Bronchial epithelial cell (primary cell): Measurements from ENCODE around the gene ARHGAP23. TPM values are rescaled to one million over a fixed set of nuclear protein-coding genes. Genes with fewer than 3 reads are reported as not detected.

ENCODE experiments used
- DNase-seq: peaks from one replicate; pipeline ENCODE4 v3.0.0-alpha.2; 2010; ENCODE audit warnings: low read depth
- FAIRE-seq: peaks from 2 replicates; lab custom pipeline; 2011; peaks lifted over from hg19 to GRCh38; lab: Jason Lieb, UNC
- H3K27me3 ChIP-seq: 2 replicates; pipeline ENCODE4 v1.5.1; 2011; ENCODE audit warnings: low read length; ENCODE audit not compliant: control insufficient read depth, insufficient read depth
- H3K36me3 ChIP-seq: 2 replicates; pipeline ENCODE4 v1.5.1; 2011; ENCODE audit warnings: low read length; ENCODE audit not compliant: control insufficient read depth, insufficient read depth
- H3K4me3 ChIP-seq: 2 replicates; pipeline ENCODE4 v1.5.1; 2011; ENCODE audit warnings: mild to moderate bottlenecking, low read depth, low read length, control low read depth
- total RNA-seq: library from RNA; depleted of rRNA; stranded (reverse); fragments of >200 nt; gene quantifications from 2 replicates; pipeline ENCODE4 v1.2.1, GENCODE V29; 2014
- TF ChIP-seq, protein P1 (sequence below): IDR thresholded peaks from 2 replicates; pipeline ENCODE4 v1.5.1; 2011; ENCODE audit warnings: mild to moderate bottlenecking, moderate library complexity, low read length, control low read depth, inconsistent platforms; ENCODE audit not compliant: insufficient read depth, severe bottlenecking

The ARHGAP23 gene
- total RNA-seq, 1 donor from 2014 or later: 15.8 TPM

DNA sequence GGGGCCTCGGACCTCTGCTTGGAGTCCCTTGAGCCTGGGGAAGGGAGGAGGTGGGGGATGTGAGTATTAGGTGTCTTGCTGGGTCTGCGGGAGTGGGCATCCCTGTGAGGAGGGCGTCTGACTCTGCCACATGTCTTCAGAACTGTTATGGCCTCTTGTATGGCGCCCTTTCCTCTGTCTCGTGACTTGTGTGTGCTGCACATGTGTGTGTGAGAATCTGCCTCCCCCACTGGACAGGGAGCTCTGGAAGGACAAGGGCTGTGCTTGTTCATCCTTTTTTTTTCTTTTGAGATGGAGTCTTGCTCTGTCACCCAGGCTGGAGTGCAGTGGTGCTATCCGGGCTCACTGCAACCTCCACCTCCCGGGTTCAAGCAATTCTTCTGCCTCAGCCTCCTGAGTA, 33.4 kb downstream of the ARHGAP23 start:
- H3K36me3 ChIP-seq: peaks cover 47% of the 10 kb centered on the region
- no peak for FAIRE-seq
- DNase-seq: no peak

DNA sequence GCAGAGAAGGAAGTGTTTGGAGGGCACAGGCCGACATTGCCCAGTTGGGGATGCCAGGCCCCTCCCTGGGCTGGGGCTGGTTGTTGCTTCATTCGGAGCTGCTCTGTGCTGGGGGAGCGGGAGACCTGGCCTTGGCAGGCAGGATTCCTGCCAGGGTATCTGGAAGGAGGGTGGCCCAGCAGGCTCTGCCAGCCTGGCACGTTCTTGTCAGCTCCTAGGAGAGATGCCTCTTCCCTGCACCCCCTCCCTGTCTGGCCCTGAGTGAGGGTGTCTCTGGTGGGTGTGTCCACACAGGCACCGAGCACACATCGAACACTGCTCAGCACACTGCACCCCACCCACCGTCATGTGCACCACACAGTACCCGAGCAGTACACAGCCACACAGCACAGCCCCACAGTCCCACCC, 35.2 kb downstream of the ARHGAP23 start:
- Histone ChIP-seq H3K36me3 (peaks cover 48% of the 10 kb centered on the region), H3K27me3 (no peaks in the 10 kb centered on the region), H3K4me3 (no peak overlapping the region)
- TF ChIP-seq, protein P1, sequence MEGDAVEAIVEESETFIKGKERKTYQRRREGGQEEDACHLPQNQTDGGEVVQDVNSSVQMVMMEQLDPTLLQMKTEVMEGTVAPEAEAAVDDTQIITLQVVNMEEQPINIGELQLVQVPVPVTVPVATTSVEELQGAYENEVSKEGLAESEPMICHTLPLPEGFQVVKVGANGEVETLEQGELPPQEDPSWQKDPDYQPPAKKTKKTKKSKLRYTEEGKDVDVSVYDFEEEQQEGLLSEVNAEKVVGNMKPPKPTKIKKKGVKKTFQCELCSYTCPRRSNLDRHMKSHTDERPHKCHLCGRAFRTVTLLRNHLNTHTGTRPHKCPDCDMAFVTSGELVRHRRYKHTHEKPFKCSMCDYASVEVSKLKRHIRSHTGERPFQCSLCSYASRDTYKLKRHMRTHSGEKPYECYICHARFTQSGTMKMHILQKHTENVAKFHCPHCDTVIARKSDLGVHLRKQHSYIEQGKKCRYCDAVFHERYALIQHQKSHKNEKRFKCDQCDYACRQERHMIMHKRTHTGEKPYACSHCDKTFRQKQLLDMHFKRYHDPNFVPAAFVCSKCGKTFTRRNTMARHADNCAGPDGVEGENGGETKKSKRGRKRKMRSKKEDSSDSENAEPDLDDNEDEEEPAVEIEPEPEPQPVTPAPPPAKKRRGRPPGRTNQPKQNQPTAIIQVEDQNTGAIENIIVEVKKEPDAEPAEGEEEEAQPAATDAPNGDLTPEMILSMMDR: no peak
- FAIRE-seq: no peak
- no peak for DNase-seq

More for the DNA sequence above, 33.4 kb downstream of the ARHGAP23 start:
- TF ChIP-seq, protein P1: no peak
- Histone ChIP-seq H3K27me3 (no peaks in the 10 kb centered on the region), H3K4me3 (no peak overlapping the region)

DNA sequence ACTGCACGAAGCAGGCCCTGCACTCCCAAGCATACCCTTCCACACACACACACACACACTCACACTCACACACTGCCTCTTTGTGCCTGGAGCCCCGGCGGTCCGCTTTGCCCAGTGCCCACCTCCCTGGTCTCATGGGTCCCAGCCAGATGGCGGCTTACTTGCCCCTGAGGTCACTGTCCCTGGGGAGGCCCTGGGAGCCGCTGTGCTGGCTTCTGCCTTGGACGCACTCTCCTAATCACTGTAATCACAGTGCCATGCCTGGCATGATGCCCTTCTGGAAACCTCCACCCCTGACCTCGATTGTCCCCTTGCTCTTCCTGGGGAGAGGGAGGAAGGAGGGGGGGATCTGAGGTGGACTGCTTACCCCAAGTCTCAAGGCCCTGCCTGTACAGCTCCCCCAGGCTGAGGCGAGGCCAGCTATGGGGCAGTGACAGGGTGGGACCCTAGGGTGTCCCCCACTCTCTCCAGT, 36.0 kb downstream of the ARHGAP23 start:
- H3K4me3 ChIP-seq: no peak overlapping the region
- FAIRE-seq (no peak), DNase-seq (no peak)
- no peaks in the 10 kb centered on the region for H3K27me3 ChIP-seq
- TF ChIP-seq, protein P1: no peak
- H3K36me3 ChIP-seq: peaks cover 46% of the 10 kb centered on the region

DNA sequence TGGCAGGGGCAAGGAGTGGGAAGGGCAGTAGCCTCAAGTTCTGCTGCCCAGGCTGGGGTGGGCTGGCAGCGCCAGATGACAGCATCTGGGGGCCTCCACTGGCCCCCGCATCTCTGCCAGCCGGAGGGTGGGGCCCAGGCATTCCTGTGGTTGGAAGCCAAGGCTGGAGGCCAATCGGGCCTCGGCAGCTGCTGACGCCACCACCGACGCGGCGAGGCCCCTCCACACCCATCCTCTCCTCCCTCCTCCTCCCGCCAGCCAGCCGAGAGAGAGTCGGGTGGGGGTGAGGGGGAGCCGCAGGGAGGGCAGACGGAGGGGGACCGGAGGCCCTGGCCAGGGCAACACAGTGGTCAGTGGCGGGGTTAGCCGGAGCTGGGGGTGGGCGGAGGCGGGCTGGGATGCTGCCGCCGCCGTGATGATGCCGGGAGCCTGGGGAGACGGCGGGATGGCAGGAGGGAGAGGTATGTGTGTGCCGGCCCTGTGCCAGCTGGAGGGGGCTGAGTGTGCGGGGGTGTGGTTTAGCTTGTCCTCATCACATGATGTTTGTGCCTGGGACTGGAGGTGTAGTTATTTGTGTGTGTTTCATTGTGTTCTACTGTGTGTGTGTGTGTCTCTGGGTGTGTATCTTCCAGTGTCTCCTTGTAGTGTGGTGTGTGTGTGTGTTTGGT, 36.6 kb downstream of the ARHGAP23 start:
- H3K27me3 ChIP-seq: no peaks in the 10 kb centered on the region
- no peak for FAIRE-seq
- TF ChIP-seq, protein P1: no peak
- H3K36me3 ChIP-seq: peaks cover 44% of the 10 kb centered on the region
- DNase-seq: peak; percentile 78
- H3K4me3 ChIP-seq: peak overlapping the region; percentile 55

DNA sequence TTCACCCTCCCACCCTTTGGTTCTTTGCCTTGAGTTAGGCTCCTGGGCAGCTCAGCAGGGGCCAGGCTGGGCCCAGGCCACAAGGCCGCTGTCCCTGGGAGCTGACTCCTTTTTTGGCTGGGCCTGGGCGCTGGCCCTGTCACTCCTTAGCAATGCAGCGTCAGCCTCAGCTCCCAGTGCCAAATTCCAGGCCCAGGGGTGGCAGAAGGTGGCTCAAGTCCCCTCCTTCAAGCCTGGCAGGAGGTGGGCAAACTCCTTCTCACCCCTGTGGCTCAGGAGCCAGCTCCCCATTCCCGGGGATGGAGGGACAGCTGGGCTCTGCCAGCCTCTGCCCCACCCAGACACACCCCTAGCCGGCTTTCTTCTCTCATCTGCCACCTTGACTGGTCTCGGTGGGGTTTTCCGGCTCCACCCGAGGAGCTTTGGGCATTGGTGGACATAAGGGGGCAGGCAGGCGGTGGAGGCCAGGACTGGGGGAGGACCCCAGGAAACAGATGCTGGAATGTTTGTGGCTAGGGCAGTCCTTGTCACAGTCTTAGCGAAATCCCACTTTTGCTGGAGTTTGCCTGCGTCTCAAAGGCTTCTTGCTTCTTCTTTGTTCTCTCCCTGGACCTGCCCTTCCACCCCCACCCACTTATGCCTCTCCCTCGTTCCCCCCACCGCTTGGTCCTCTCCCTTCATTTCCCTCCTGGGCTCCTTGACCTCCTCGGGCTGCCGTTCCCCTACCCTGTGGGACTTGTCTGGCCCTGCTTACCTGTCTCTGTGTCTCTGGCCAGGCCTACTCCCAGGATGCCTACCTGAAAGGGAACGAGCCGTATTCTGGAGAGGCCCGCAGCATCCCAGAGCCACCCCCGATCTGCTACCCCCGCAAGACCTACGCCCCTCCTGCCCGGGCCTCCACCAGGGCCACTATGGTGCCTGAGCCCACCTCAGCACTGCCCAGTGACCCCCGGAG, 37.4 kb downstream of the ARHGAP23 start:
- Histone ChIP-seq H3K4me3 (peak overlapping the region; percentile 55), H3K27me3 (no peaks in the 10 kb centered on the region), H3K36me3 (peaks cover 37% of the 10 kb centered on the region)
- FAIRE-seq: no peak
- DNase-seq: peak; percentile 39
- TF ChIP-seq, protein P1: no peak
